Measurements from ENCODE around the gene THTPA. TPM values are rescaled to one million over a fixed set of nuclear protein-coding genes. Genes with fewer than 3 reads are reported as not detected.

Gene THTPA
- total and polyA plus RNA-seq, 2 of the 13 experiments (the other 11 are each of a cell fraction or from before 2014, with no cell fraction given): 7.4 to 8.7 TPM

GRCh38 chr14:23551266-23552028 lies 4.6 kb upstream of the THTPA start, which contains the start of gene ZFHX2 (continued):
- TF ChIP-seq ZNF564 (CRISPR knock-in tag; IDR thresholded peaks at IDR 0.05) (0 out of 2 replicates have a peak, but pooled peaks have one; percentile 29), SYNCRIP (IDR thresholded peaks at IDR 0.05; ENCODE audit: insufficient read depth, low read depth, low read length) (no peak), SUZ12 (IDR thresholded peaks at IDR 0.05; ENCODE audit: low read depth, low read length) (peak; percentile 87), KLF6 (CRISPR knock-in tag; IDR thresholded peaks at IDR 0.05) (peak; percentile 88), ARNT2 (CRISPR knock-in tag; IDR thresholded peaks at IDR 0.05; ENCODE audit: low read depth) (peak; percentile 91), ZNF205 (CRISPR knock-in tag; IDR thresholded peaks at IDR 0.05) (0 out of 2 replicates have a peak, but pooled peaks have one; percentile 60), ZSCAN9 (CRISPR knock-in tag; IDR thresholded peaks at IDR 0.05; ENCODE audit: borderline replicate concordance) (0 out of 2 replicates have a peak, but pooled peaks have one; percentile 15), UBTF (CRISPR knock-in tag; IDR thresholded peaks at IDR 0.05) (peak; percentile 67), U2AF1 (optimal IDR thresholded peaks at IDR 0.05; ENCODE audit: low read depth, low read length) (peak; percentile 48), ZNF841 (CRISPR knock-in tag; IDR thresholded peaks at IDR 0.05; ENCODE audit: borderline replicate concordance) (0 out of 2 replicates have a peak, but pooled peaks have one; percentile 56), ZNF766 (CRISPR knock-in tag; IDR thresholded peaks at IDR 0.05; ENCODE audit: borderline replicate concordance) (peak; percentile 69; the same call in 1 of the 2 replicates), EP300 (IDR thresholded peaks at IDR 0.05; ENCODE audit: low read depth in 2 of 2, low read length in 2 of 2) (peak in 1 of 2 experiments; percentile 59; a peak in 2 of 4 replicates), EP300 (CRISPR knock-in tag; IDR thresholded peaks at IDR 0.05; ENCODE audit: borderline replicate concordance) (0 out of 2 replicates have a peak, but pooled peaks have one; percentile 25), NCOA1 (CRISPR knock-in tag; IDR thresholded peaks at IDR 0.05) (0 out of 2 replicates have a peak, but pooled peaks have one; percentile 24), GATAD2A (CRISPR knock-in tag; IDR thresholded peaks at IDR 0.05) (peak; percentile 51), ZNF704 (CRISPR knock-in tag; IDR thresholded peaks at IDR 0.05; ENCODE audit: borderline replicate concordance) (peak; percentile 24; the same call in 1 of the 2 replicates), HNF4A (CRISPR knock-in tag; IDR thresholded peaks at IDR 0.05) (0 out of 2 replicates have a peak, but pooled peaks have one; percentile 5), SKIL (CRISPR knock-in tag; IDR thresholded peaks at IDR 0.05; ENCODE audit: borderline replicate concordance) (0 out of 2 replicates have a peak, but pooled peaks have one; percentile 11), ZBTB43 (CRISPR knock-in tag; conservative IDR thresholded peaks at IDR 0.05) (peak; percentile 56; the same call in 1 of the 2 replicates), SRSF1 (optimal IDR thresholded peaks at IDR 0.05; ENCODE audit: low read depth, low read length) (peak; percentile 89), ETV5 (CRISPR knock-in tag; IDR thresholded peaks at IDR 0.05; ENCODE audit: borderline replicate concordance) (peak; percentile 34; the same call in 1 of the 2 replicates)

Measured in HepG2 (cell line).